GM21825 (cell line): ENCODE results near the gene LRRC42.

Source experiments
- ATAC-seq: cut with Tn5 transposase; IDR thresholded peaks from one replicate; pipeline ENCODE4 v1.9.1; 2021; ENCODE audit warnings: mild to moderate bottlenecking, moderate library complexity; ENCODE audit not compliant: unreplicated experiment

LRRC42 gene

GRCh38 chr1:53946252-53947171 is at the start of gene LRRC42:
TSS of gene LRRC42 (plus strand) at chr1:53946350. CDS start at chr1:53952000, 5,650 bp downstream.
- peak; percentile 53 for ATAC-seq

DNA sequence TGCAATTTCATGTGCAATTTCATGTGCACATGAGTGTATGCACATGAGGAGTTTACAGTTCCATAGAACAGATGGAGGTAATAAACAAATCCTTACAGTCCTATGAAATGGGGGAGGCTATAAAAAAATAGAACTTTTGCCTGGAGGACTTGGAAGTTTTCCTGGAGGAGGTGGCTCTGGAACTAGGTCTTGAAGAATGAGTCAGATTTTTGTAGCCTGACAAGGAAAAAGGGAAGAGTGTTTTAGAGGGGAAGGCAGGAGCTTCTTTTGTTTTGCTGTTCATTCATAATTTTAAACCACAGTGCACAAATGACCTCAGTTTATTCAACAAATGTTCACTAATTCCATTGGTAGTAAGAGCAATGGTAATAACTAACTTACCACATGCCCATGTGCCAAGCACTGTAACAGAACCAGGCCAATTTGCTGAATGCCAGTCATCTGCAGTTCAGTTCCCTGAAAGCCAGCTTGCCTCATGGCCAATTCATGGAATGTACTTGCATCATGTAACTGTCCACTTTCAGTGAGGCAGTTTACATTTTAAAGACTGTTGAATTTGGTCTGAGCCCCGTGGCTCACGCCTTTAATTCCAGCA is 49.4 kb upstream of the LRRC42 start:
- no peak for ATAC-seq

GRCh38 chr1:53899206-53899628 is 46.9 kb upstream of the LRRC42 start:
- no peak for ATAC-seq

GRCh38 chr1:53899708-53900107 is 46.4 kb upstream of the LRRC42 start:
- no peak for ATAC-seq

DNA sequence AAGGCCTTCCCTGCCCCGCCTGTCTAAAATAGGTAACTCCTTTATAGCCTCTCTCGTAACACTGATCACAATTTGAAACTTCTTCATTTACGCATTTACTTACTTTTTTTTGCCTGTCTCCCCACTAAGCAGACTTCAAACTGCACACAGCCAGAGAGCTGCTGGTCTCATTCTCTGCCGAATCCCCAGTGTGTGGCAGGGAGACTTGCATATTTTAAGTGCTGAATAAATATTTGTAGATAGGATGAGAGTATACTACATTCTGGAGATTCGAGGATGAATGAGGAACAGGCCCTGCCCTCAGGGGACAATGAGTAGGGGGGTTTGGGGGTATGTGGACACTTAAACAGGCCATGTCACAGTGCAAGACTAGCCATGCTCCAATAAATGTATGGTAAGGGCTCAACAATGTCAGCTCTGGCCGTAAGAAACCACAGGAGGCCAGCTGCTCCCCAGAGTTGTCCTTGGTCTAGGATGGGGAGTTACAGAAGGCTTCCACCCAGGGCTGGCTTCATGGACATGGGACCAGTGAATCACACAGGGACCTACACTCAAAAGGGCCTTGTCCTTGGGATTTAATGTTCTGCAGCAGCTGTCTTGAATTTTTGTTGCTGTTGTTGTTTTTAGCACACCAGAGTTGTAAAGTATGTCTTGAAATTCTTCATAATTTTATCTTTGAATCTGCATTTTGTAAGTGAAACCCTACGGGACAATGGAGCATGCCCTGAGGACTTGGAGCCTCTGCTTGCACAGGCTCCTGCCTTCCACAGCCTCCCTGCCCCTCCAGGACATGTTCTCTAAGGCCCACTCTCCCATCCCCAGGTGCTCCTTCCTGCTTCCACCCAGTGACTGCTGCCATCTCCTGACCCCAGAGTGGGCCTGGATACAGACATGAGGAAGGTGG is 43.7 kb upstream of the LRRC42 start:
- ATAC-seq, result no peak

DNA sequence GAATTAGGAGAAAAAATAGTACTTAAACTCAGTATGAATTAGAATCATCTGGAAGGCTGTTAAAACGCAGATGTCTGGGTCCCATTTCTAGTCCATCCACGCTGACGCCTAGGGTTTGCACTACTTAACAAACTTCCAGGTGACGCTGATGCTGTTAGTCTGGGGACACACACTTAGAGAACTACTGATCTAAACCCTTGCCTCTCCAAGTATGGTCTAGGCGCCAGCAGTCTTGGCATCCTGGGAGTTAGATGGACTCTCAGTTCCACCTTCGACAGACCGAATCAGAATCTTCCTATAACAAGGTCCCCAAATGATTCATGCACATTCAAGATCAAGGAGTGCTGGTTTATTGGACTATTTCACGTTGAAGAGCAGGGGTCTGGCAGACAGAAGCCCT is 40.6 kb upstream of the LRRC42 start:
- ATAC-seq, result no peak

DNA sequence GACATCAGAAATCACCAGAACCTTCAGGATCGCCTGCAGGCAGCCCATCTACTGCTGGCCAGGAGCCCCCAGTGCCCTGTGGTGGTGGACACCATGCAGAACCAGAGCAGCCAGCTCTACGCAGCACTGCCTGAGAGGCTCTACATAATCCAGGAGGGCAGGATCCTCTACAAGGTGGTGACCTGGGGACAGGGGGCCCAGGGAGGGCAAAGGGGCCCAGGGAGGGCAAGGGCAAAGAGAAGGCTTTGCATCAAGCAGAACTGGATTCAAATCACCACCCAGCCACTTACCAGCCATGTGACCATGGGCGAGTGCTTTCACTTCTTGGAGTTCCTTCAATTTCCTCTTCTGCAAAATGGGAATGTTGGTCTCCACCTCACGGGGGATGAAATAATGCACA is 40.0 kb upstream of the LRRC42 start:
- no peak for ATAC-seq

- ATAC-seq, result no peak
These were observed 36.2 kb upstream of the LRRC42 start for GRCh38 chr1:53909946-53910345.

DNA sequence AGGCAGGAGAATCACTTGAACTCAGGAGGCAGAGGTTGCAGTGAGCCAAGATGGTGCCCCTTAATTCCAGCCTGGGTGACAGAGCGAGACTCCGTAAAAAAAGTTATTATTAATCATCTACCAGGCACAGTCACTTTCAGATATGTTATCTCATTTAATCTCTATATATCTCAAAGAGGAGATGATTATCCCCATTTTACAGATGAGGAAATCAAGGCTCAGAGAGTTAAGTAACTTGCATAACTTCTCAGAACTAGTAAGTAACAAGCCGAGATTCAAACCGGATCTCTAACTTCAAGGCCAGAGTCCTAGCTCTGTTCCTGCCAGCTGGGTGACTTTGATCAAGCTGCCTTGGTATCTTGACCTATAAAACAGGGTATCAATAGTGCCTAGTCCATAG is 34.7 kb upstream of the LRRC42 start:
- ATAC-seq, result no peak

DNA sequence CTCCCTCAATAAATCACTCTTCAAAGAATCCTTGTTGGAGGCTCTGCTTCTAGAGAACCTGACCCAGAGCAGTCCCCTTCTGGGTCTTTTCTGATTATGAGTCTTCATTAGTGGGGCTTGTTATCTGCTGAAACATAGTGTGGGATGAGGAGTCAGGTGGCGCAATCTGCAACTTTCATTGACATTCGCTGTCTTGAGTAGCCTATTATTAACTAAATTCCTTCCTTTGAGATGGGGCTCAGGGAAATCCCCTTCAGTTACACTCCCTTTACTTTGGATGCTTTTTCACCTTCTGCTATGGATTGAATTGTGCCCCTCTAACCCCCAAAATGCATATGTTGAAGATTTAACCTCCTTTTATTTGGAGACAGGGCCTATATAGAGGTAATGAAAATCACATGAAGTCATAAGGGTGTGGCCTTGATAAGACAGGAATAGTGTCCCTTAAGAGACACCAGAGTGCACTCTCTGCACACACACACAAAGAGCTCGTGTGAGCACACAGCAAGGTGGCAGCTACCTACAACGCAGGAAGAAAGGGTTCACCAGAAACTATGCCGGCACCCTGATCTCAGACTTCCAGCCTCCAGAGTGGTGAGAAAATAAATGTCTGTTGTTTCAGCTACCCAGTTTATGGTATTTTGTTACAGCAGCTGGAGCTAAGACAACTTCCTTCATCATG is 32.7 kb upstream of the LRRC42 start:
- ATAC-seq, result no peak

GRCh38 chr1:53918343-53918742 is 27.8 kb upstream of the LRRC42 start:
- no peak for ATAC-seq

DNA sequence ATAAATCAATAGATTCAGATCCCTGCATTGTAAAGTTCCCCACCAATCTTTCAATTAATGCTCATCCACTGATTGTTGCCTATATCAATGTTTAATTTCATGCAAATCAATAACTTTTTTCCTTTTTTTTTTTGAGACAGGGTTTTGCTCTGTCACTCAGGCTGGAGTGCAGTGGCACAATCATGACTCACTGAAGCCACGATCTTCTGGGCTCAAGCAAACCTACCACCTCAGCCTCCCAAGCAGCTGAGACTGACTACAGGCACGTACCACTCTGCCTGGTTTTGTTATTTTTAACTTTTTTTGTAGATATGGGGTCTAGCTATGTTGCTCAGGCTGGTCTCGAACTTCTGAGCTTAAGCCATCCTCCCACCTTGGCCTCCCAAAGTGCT is 26.5 kb upstream of the LRRC42 start:
- no peak for ATAC-seq

DNA sequence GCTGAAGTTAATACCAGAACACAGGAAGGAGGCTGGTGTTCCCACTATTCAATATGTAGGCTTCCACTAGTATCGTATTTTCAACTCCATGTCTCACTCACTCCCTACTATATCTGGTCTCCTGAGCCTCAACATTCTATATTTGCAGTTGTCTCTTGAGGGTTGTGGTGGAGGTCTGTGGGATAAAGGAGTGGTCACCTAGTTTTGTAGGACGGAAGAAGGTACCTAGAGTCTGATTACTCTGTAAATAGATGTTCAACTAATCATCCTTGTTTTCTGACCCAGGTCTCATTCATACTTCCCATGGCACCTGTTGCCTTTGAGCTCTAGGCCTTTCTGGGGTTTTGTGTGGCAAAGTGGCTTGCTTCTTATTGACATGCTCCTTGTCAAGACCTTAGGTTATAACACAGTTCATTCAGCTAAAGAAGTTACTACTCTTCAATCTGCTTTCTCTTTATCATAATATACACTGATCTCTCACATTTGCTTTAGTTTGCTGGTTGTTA is 18.7 kb upstream of the LRRC42 start:
- ATAC-seq, result no peak

DNA sequence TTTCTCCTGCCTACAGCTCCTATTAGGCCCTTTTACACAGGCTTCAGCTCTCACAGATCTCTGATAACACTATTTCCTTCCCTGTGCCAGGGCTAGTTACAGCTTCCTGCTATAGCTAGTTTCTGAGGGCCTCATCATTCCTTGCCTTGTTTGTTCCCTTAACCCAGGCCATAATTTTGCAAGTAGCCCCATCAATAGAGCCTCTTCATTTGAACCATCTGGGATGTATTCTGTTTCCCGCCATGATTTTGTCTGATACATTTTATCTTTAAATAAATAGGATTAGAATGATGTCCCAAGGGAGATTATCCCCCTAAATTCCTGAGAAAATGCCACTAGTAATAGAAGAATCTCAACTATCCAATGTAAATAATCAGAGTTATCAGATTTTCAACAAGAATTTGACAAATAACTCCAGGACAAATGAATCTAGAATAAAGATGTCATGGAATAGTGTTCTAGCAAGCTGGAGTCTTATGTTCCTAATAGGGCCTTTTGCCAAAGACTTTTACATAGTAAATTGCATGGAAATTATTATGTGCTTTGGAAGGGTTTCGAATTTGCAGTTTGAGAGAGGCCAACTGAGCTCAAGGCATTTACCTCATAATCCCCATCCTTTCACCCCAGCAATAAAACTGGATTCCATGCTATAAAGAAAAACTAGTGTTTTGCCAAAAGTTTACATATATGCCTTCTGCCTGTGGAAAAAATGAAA is 16.7 kb upstream of the LRRC42 start:
- no peak for ATAC-seq

DNA sequence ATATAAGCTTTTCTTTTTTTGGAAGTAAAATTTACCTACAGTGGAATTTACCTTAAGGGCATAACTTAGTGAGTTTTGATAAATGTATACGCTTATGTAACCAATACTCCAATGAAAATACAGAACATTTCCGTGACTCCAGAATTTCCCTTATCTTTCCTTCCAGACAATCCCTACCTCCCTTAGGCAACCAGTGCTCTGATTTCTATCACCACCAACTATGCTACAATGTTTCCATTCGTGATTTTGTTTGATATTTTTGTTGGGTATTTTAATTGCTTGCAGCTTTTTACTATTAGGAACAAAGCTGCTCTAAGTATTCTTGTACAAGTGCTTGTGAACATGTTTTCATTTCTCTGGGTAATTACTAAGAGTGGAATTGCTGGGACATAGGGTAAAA is 15.2 kb upstream of the LRRC42 start:
- ATAC-seq, result no peak

DNA sequence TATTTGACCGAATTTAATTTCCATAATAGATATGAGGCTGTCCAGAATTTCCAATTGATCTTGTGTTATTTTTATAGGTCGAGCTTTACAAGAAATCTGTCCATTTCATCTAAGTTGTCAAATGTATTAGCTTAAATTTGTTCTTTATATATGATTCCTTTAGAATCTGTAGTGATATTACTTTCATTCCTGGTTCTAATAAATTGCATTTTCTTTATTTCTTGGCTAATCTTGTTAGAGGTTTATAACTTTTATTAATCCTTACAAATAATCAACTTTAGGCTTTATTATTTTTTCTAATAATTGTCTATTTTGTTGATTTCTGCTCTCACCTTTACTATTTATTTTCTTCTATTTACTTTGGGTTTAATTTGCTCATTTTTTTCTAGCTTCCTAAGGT is 14.6 kb upstream of the LRRC42 start:
- no peak for ATAC-seq

GRCh38 chr1:53934170-53934765 is 11.9 kb upstream of the LRRC42 start:
- ATAC-seq, result no peak

DNA sequence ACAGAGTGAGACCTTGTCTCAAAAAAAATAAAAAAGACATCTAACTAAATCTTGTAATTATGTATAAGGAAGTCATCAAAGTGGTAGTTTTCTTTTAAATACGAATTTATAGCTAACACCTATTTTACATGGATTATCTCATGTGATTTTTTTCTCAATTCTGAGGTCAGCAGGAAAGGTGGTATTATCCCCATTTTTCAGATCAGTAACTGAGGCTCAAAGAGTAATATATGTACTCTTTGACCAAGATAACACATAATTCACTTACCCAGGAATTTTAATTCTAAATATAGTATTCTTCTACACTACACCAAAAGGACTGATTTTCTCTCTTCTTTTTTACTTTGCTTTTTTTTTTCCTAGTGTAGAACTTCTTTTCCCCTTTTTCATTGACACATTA is 9.7 kb upstream of the LRRC42 start:
- ATAC-seq, result no peak

- ATAC-seq, result no peak
These were observed 7.9 kb upstream of the LRRC42 start for GRCh38 chr1:53938136-53938830.
